Activated CD4-positive, alpha-beta T cell treated with anti-CD3 and anti-CD28 coated beads, Interleukin-2, amount 50 U/mL, for 4 hours (primary cell): ENCODE results near the gene ARFIP2.
A peak's percentile ranks its signal among the peaks of the same experiment; 100 is the strongest.

Source experiments
- DNase-seq, 2 experiments: peaks; one replicate each; pipeline ENCODE4 v3.0.0-alpha.2; 2020

The ARFIP2 gene

DNA sequence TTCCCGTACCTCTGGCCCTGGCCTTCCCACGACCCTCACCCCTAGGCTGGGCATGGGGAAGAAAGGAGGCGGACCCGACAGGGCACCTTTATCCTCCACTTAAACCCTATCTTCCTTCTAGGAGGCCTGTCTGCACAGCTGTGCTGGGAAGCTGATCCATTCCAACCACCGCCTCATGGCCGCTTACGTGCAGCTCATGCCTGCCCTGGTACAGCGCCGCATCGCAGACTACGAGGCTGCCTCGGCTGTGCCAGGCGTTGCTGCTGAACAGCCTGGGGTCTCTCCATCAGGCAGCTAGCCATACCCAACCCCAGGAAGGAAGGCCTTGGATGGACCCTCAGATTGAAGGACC, 769 bp upstream of the ARFIP2 start:
- DNase-seq = no peak

DNA sequence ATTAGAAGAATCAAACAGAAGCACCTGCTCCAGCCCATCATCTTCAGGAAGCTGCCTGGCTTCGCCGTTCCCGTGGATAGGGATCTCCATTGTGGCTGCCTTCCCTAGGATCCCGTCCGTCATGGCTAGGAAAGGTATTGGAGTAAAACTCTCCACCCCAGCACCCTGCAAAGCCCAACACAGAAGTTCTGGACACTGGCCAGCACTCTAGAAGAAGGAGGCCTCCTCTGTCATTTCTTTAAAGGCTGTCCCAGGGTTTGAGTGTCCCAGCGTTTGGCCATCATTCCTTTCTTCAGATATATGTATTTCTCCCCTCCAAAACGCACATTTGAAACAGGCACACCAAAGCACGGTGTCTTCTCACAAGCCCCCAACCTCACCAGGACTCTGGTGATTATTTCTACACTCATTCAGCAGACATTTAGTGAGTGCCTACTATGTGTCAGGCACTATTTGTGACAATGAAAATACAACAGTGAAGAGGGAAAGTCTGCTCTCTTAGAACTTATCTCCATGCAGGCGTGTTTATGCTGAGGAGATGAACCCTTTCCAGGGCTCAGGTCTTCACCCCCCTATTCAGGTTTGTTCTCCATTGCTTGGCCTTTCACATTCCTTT, 724 bp downstream of the ARFIP2 start:
- DNase-seq = no peak

DNA sequence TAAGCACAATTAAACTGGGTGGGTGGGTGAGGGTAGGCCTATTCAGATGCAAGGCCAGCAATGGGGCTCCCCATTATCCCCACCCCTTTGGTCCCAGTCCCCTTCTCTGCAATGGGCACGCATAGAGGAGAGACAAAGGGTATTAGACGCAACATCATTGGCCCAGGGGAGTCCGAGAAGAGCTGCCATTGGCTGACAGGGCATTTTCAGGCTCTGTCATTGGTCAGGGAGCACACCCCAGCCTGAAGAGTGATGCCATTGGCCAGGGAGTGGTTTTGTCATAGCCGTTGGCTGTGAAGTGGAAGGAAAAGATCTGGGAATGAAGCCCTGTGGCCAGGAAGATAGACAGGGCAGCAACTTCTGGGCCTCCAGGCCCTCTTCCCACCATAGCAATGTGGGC, 4.6 kb downstream of the ARFIP2 start:
- no peak for DNase-seq

DNA sequence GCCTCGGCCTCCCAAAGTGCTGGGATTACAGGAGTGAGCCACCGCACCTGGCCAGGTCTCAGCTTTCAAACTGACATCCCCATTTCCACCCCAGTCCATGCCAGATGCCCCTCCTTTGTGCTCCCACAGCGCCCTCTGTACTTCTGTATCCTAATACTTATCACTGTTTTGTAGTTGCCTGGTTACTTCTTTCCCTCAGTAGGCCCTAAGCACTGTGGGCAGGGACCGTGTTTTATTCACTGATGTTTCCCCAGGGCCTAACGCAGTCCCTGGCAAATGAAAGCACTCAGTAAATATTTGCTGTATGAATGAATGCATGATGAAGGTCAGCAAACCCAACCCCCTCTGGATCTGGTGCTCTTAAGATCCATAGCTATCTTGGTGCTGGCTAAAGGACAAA, 5.2 kb downstream of the ARFIP2 start:
- no peak for DNase-seq

DNA sequence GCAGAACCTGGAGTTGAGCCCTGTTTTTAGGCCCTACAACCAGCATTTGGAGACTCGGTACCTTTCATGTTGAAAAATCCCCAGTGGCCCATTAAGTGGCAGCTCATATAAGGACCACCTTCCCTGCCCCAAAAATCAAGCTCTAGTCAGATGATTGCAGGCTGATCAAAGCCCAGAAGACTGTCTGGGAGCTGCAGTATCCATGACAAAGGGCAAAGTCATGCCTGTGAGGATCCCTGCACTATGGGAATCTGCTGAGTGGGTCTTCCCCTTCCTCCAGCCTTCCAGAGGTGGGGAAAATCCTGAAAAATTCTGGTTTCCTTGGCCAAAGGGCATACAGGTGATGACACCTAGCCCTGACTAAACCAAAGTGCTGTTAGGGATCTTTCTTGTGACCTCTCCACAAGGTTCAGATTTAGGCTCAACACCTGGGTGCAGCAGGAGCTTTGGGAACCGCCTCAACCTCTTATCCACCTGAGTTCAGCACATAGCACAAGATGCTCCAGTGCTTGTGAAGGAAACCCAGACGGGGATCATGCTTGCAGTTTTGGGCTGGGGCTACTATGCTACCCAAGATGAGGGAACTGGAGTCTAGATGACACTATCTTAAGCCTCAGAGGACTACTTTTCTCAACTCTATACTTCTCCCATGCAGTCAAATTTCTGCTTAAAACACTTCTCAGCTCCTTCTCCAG, 6.2 kb downstream of the ARFIP2 start:
- no peak for DNase-seq

DNA sequence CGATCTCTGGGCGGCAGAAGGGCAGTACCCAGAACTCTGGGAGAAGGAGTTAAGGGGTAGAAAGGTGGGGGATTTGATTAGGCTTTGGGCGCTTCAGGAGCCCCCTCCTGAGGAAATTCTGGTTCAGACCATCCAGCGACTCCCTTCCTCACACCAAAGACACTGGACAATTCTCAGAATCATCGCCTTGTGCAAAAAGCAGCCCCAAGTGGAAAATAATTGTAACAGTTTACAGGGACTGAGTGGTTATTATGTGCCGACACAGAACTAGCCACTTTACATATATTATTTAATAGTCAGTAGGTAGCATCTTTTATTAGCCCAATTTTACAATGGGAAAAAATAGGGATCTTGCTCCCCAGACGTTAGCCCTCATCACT, 6.7 kb downstream of the ARFIP2 start:
- no peak for DNase-seq

DNA sequence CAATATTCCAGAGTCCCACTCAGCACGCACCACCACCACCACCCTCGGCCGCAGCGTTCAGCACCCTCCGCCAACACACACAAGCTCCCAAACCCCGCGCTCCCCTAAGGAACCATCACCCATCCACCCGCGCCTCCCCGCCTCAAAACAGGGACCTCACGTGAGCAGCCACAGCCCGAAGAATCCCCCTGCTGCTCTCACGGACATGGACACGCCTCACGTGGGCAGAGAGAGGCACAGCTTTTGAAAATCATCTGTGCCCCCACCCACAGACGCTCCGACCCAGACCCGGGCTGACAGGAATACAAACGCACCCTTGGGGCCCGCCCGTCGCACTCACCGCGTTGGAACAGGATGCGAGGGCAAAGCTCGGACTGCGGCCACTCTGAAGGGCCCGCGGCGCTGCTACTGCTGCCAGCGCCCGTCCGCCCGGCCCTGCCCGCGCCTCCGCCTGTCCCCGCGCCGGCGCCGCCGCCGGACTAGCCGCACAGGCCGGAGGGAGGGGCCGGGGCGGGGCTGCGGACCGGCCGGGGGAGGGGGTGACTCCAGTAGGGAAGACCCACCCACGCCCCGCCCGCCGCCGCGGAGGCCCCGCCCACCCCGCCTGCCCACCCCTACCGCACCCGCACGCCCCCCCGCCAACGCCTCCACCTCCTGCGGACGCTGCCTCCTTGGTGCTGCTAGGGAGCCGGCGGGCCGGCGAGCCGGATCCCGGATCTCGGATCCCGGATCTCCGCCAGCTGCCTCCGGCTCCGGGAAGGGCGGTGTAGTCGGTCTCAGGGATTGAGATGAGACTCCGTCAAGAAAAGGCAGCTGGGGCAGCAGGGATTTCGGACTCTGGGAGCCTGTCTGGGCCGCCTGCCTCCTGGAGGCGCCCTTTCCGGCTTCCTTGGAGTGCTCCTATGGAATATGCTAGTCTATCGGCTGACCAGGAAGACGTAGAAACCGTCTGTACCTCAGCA, 7.4 kb downstream of the ARFIP2 start, which contains the start of gene TRIM3:
Gene TRIM3, minus strand, starts transcription at position 491 of the 962 bp plus-strand sequence. CDS start 8,246 bp downstream, outside the sequence.
- peak; percentile 60 to 67 for DNase-seq

DNA sequence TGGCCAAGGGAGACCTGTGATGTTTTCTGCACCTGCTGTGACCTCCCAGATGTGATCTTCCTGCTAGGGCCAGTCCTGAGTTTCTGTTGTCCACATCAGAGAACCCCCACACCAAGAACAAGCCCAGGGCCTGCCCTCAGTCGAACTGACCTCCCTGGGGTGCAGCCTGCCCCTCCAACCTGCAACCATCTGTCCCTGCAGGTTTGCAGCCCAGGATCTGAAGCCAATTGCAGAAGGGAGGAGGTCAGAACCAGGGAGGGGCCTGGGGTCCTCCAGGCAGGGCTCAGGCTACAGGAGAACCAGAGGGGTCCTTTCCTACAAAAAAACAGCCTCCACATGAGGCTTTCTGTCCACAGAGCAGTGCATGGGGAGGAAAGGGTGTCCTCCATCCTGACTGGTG, 8.2 kb downstream of the ARFIP2 start:
- no peak for DNase-seq

DNA sequence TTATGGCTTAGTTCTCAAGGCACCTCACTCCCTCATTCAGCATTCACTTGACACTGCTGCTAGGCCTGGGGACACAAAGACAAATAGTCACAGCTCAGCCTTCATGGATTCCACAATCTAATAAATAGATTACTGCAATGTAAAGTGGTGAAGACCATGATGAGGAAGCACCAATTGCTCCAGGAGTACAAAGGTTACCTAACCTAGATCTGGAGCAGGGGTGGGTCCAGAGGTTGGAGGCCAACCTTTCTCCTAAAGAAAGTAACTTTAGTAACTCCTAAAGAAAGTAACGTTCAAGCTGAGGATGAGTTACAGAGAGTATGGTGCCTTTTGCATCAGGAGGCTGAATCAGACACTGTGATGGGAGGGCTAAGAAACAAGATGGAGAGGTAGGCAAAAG, 11.5 kb downstream of the ARFIP2 start:
- DNase-seq = no peak

DNA sequence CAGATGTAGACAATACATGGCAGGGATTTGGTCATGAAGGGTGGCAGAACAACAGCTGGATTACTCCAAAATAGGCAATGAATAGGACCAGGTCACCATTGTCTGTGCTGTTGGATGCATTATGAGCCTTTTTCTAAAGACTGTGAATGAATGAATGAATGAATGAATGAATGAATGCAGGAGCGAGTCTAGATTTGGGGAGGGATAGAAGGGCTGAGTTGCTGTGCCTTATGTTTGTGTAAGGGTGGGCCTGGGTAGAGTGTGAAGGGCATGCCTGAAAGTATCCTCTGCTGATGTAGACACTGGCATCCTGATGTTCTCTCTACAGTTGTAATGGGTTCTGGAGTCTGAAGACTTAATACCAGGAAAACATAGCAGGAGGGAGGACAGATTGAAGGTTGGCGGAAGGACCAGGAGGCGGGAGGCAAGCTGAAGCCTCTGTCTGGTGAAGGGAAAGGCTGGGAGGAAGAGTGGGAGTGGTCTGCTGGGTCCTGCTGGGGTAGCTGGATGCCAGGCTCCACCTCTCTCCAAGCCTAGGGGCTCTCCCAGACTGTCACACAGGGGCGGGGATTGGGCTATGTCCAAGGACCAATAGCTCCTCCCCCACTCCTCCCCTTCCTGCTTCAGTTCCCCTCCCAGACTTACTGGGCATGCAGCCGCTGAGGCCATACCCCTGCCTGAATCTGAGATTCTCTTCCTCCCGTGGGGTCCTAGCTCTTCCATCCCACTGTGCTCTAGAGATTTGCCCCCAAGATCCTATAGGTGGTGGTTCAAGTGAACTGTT, 12.2 kb downstream of the ARFIP2 start:
- no peak for DNase-seq

DNA sequence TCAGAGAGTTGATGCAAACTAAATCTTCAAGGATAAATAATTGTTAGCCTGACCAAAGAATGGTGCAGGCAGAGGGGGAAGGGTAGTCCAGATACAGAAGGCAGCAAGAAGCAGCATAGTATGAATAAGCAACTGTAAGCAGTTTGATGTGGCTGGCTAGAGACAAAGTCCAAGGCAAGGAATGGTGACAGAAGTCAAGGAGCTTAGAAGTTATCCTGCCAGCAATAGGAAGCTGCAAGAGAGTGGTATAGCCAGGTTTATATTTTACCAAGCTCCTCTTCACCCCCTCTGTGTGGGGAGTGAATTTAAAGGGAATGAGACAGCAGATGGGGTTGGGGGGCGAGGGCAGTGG, 22.1 kb downstream of the ARFIP2 start:
- no peak for DNase-seq

DNA sequence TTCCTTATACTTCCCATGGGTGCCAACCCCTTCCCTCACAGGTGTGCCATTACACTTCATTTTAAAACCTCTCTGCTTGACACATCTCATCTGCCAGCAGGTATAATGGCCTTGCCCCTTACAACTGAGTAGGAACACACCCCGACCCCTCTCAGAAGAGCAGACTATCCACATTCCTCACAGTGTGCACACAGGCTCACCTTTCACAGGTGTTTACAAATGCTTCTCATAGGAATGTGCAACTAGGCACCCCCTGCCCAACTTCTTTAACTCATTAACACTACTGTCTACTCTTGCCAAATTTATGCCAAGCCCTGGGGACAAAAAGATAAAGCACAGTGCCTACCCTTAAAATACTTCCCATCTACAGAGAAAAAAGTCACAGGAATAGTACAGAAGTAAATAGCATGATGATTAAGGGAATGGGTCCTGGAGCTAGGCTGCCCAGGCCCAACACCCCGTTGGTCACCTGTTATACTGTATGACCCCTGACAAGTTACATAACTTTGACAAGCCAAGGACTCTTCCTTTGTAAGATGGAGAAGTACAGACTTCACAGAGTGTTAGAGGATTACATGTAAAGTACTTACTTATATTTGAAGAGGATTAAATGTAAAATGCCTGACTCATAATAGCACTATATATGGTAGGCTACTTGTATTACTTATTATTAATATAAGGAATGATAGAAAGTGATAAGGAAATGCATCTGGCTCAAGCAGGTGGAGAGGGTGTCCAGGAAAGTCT, 22.6 kb downstream of the ARFIP2 start:
- DNase-seq = no peak

DNA sequence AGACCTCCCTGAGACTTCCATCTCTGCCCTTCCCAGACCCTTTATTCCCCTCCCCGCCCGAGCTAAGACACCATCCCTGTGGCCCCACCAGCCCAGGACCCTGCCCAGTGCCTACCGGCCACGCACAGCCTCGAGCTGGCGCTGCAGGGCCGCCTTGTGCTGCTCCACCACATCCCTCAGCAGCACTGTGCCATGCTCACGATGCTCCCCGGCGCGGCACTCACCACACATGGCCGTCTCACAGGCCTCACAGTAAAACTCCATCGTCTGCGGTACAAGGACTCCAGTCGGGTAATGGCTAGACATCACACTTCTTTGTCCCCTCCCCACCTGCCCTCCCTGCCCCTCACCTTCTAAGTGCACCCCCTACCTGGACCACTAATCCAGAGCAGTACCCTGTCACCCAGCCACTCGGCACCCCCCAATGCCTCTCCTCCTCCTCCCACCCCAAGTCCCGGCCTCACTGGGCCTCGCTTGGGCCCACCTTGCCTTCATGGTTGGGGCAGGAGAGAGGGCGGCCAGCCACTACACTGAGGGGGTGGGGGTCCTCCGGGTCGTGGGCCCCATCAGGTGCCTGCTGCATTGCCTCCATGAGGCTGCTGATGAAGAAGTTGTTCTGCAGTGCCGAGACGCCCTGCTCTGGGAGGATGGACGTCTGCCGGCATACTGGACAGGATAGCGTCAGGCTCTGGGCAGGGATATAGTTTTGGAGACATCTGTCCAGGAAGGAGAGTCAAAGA, 23.4 kb downstream of the ARFIP2 start:
- DNase-seq = no peak

DNA sequence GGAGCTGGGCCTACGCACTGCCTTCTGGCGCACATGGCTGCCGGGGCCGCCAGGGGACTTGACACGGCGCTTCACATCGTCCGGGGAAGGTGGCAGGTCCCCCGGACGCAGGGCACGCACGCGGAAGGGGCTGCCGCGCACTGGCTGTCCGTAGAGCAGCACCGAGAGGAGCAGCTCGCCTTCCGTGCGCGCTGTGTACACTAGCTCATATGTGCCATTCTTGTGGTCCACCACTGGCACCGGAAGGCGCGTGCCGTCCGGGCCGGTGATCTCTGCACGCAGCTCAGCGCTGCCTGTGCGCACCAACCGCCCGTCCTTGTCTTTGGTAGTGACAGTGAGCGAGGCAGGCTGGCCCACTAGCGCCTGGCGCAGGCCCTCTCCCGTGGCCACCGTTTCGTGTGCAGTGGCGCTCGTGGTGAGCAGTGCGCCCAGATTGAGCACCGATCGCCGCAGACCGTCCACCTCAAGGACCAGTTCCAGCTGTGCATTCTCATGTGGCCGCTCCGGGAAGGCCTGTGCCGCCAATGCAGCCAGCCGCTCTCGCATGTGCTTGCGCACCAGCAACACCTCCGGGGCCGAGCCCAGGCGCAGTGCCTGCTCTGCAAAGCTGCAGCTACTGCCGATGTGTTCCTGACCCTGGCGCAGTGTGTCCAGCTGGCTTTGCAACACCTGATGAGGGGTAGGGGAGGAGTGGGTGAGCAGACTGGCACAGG, 24.6 kb downstream of the ARFIP2 start:
- no peak for DNase-seq

DNA sequence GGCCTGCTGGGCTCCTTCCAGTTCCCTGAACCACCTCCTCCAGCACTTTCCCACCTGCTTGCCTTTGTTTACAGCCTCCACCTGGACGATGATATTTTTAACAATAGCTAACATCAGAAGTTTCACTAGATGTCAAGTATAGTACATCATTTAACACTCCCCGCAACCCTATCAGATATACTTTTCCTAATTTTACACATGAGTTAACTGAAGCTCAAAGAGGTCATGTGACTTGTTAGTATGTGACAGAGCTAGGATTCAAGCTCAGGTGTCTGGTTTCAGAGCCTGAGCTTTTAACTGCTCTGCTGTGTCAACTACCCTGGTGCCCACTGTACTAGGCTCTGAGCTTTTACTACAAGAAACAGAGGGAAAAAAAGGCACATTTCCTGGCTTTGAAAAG, 26.1 kb downstream of the ARFIP2 start:
- DNase-seq = no peak

DNA sequence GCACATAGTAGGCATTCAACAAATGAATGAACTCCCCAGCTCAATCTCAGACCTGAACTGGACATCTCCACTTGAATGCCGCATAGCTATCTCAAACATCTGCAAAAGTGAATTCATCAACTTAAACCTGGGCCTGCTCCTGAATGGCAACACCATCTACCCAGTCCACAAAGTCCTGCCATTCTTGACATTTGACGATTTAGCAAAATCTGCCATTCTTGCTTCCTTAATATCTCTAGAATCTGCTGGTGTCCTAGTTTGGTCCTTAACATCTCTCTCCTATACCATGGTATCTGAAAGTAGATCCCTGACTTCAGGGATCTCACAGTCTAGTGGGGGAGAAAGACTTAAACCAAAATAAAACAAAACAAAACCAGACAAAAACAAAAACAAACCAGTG, 28.0 kb downstream of the ARFIP2 start:
- no peak for DNase-seq

DNA sequence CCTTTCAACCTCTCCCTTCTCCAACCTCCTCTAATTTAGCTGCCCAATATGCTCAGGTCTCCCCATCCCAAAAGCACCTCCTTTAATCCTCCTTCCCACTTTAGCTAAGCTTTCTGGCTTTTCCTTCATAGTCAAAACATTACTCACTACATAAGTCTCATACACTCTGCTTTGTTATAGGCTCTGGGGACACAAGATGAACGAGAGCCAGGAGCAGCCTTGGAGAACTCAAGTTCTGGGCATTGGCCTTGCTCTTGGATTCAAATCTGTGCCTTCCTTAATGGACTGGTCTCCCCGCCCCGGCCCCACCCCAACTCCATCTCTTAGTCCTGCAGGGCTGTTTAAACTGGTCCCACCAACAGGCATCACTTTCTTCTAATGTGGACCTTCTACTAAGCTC, 28.9 kb downstream of the ARFIP2 start:
- DNase-seq = no peak

DNA sequence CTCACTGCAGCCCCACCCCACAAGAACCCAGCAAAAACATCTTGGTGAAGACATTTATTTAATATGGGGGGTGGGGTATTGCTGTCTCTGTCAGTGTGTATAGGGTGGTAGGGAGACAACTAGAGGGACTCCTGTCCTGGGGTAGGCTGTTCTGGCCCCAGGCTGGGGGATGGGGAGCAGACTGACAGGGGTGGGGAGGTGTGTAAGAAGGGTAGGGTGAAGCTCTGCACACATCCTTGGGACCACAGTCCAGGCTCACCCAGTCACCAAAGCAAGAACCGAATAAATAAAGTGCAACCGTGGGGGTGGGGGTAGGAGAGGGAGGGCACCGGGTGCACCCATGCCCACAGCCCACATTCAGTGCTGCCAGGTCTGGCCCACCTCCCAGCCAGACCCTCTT, 32.6 kb downstream of the ARFIP2 start:
- DNase-seq = no peak

DNA sequence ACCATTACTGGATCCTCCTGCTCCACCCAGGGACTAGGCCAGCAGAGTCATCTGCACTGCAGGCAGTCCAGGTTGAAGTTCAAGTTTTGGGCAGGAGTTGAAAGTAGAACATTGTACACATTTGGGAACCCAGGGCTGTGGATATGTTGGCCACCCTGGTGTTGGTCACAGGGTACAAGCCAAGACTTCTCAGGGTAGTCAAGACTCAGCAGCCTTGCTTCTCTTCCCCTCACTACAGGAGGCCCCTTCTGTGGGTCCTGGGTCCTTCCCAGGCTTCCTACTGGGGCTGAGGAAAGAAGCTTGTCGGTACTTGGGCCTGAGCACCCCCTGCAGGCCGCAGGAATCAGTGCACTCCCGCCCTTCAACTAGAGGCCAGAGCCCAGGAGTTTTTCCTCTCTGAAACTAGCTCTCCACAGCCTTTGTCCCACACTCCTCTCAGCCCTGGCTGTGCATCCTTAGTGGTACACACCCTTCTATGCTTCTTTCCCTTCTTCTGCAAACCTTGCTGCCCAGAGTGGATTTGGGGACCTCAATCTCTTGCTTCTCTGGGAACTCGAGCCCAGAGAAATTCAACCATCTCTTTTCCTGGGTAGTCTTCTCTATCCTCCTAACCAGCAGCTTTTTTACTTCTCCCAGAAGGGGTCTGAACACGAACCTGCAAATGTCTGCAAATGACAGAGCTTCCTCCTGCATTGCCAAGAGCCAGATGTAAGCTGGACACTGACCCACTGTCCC, 37.7 kb downstream of the ARFIP2 start:
- peak; percentile 41 to 42 for DNase-seq

DNA sequence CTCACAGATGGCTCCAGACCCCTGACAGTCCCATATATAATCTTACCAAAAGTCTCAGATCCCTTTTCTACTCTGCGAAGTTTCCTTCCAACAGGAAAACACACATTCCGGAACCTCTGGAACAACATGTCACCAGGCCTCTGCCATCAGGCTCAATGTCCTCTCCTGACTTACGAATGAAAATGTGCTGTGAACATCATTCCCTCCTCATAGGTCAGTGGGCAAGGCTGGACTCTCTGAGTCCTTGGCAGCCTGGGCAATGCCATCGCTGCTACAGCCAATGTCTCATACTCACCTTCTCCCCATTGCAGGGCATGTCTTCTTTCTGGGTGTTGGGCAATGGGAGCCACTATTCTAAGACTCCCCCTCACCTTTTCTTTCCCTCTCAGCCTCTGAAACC, 38.7 kb downstream of the ARFIP2 start:
- DNase-seq = no peak
